GM21737 (cell line): ENCODE results near the gene LHPP.
"Not testable (repeated sequence)": the region's sequence is repeated elsewhere in the genome, so short reads cannot be mapped to it uniquely, and the experiment has no call there.

Source experiments
- ATAC-seq: cut with Tn5 transposase; IDR thresholded peaks from one replicate; pipeline ENCODE4 v1.9.1; 2021; ENCODE audit warnings: mild to moderate bottlenecking, moderate library complexity; ENCODE audit not compliant: unreplicated experiment

Gene LHPP

GRCh38 chr10:124602646-124603365 is 141.2 kb downstream of the LHPP start:
- no peak for ATAC-seq

GRCh38 chr10:124603376-124604213 is 142.0 kb downstream of the LHPP start:
- ATAC-seq, result no peak

- ATAC-seq, result no peak
Measured at GRCh38 chr10:124604214-124605000, 142.8 kb downstream of the LHPP start.

- ATAC-seq, result no peak
Measured at GRCh38 chr10:124605001-124605370, 143.4 kb downstream of the LHPP start.

GRCh38 chr10:124605481-124605855 is 143.8 kb downstream of the LHPP start:
- ATAC-seq, result no peak

- no peak for ATAC-seq
Measured at GRCh38 chr10:124605856-124606812, 144.5 kb downstream of the LHPP start.

GRCh38 chr10:124606822-124607221 is 145.2 kb downstream of the LHPP start:
- no peak for ATAC-seq

- no peak for ATAC-seq
Measured at GRCh38 chr10:124607693-124608092, 146.1 kb downstream of the LHPP start.

GRCh38 chr10:124608093-124608721 is 146.6 kb downstream of the LHPP start:
- ATAC-seq, result no peak

- ATAC-seq, result no peak
Measured at GRCh38 chr10:124609698-124610097, 148.1 kb downstream of the LHPP start.

- not testable (repeated sequence) for ATAC-seq
Measured at GRCh38 chr10:124610186-124610585, 148.6 kb downstream of the LHPP start.

GRCh38 chr10:124610851-124611250 is 149.2 kb downstream of the LHPP start:
- ATAC-seq, result not testable (repeated sequence)

- no peak for ATAC-seq
Measured at GRCh38 chr10:124611738-124612137, 150.1 kb downstream of the LHPP start.

- ATAC-seq, result no peak
Measured at GRCh38 chr10:124612611-124613498, 151.2 kb downstream of the LHPP start.

GRCh38 chr10:124614003-124614659 is 152.5 kb downstream of the LHPP start:
- peak; percentile 41 for ATAC-seq

GRCh38 chr10:124615259-124615658 is 153.6 kb downstream of the LHPP start:
- ATAC-seq, result no peak

- ATAC-seq, result no peak
Measured at GRCh38 chr10:124616040-124616835, 154.6 kb downstream of the LHPP start.

GRCh38 chr10:124616836-124617130 is 155.2 kb downstream of the LHPP start:
- ATAC-seq, result no peak
